Neural progenitor cell (in vitro differentiated cells): ENCODE data around the gene MYO16. TPM values are rescaled to one million over a fixed set of nuclear protein-coding genes. Genes with fewer than 3 reads are reported as not detected.

Source experiments
- DNase-seq: peaks from one replicate; pipeline ENCODE4 v3.0.0-alpha.2; 2016; ENCODE audit warnings: low spot score
- H2AFZ ChIP-seq: fragments of 200-600 bp; sonication (generic); replicated peaks from 2 replicates; pipeline ENCODE4 v1.6.1; 2016; ENCODE audit warnings: antibody characterized with exemption
- H3F3A ChIP-seq: fragments of 200-600 bp; sonication (generic); 2 replicates; pipeline ENCODE4 v1.6.1; 2016; ENCODE audit warnings: antibody characterized with exemption, low read depth
- H3K27ac ChIP-seq: fragments of 200-600 bp; sonication (generic); 2 replicates; pipeline ENCODE4 v1.5.1; 2016; ENCODE audit warnings: mild to moderate bottlenecking
- H3K27me3 ChIP-seq: fragments of 200-600 bp; sonication (generic); 2 replicates; pipeline ENCODE4 v1.6.1; 2016; ENCODE audit warnings: mild to moderate bottlenecking, moderate library complexity
- H3K36me3 ChIP-seq: fragments of 200-600 bp; sonication (generic); 2 replicates; pipeline ENCODE4 v1.5.1; 2016
- H3K4me1 ChIP-seq: fragments of 200-600 bp; sonication (generic); 2 replicates; pipeline ENCODE4 v1.6.1; 2016; ENCODE audit warnings: mixed run types
- H3K4me2 ChIP-seq: fragments of 200-600 bp; sonication (generic); 2 replicates; pipeline ENCODE4 v1.6.1; 2016
- H3K4me3 ChIP-seq: fragments of 200-600 bp; sonication (generic); 2 replicates; pipeline ENCODE4 v1.5.1; 2016
- H3K79me2 ChIP-seq: fragments of 200-600 bp; sonication (generic); 2 replicates; pipeline ENCODE4 v1.6.1; 2016; ENCODE audit warnings: low read depth
- H3K9ac ChIP-seq: fragments of 200-600 bp; sonication (generic); 2 replicates; pipeline ENCODE4 v1.6.1; 2016
- H3K9me3 ChIP-seq: fragments of 200-600 bp; sonication (generic); 2 replicates; pipeline ENCODE4 v1.5.1; 2016; ENCODE audit warnings: low read depth
- H4K20me1 ChIP-seq: fragments of 200-600 bp; sonication (generic); 2 replicates; pipeline ENCODE4 v1.6.1; 2016; ENCODE audit warnings: low read depth
- H3K27ac Mint-ChIP-seq: 3 replicates; pipeline ENCODE4 v1.8.0; 2021; ENCODE audit warnings: mixed read lengths
- H3K27me3 Mint-ChIP-seq: 2 replicates; pipeline ENCODE4 v1.8.0; 2022; ENCODE audit warnings: low read depth, mild to moderate bottlenecking, inconsistent platforms, moderate library complexity, mixed read lengths; ENCODE audit not compliant: insufficient read depth
- H3K36me3 Mint-ChIP-seq: 3 replicates; pipeline ENCODE4 v1.8.0; 2021; ENCODE audit warnings: mixed read lengths
- H3K4me1 Mint-ChIP-seq: 3 replicates; pipeline ENCODE4 v1.8.0; 2021; ENCODE audit warnings: mixed read lengths
- H3K4me3 Mint-ChIP-seq: 3 replicates; pipeline ENCODE4 v1.8.0; 2021; ENCODE audit warnings: mild to moderate bottlenecking, moderate library complexity, mixed read lengths
- H3K9me3 Mint-ChIP-seq: 3 replicates; pipeline ENCODE4 v1.8.0; 2020; ENCODE audit warnings: mixed read lengths
- EZH2 ChIP-seq: fragments of 200-600 bp; sonication (generic); IDR thresholded peaks from 2 replicates; pipeline ENCODE4 v1.6.1; 2017; ENCODE audit warnings: antibody characterized with exemption, mild to moderate bottlenecking, moderate library complexity
- EZH2phosphoT487 ChIP-seq: fragments of 200-600 bp; sonication (generic); IDR thresholded peaks from 2 replicates; pipeline ENCODE4 v1.6.1; 2017; ENCODE audit warnings: antibody characterized with exemption
- total RNA-seq: library from RNA; depleted of rRNA; stranded (reverse); fragments of >200 nt; gene quantifications from 2 replicates; pipeline ENCODE4 v1.2.3, GENCODE V29; 2015; ENCODE audit warnings: low replicate concordance
- TF ChIP-seq, protein P1 (sequence below): fragments of 200-600 bp; sonication (generic); IDR thresholded peaks from 2 replicates; pipeline ENCODE4 v1.5.1; 2017; ENCODE audit warnings: antibody characterized with exemption, mild to moderate bottlenecking

MYO16 gene
- total RNA-seq, 1 donor from 2014 or later: 0.41 TPM

DNA sequence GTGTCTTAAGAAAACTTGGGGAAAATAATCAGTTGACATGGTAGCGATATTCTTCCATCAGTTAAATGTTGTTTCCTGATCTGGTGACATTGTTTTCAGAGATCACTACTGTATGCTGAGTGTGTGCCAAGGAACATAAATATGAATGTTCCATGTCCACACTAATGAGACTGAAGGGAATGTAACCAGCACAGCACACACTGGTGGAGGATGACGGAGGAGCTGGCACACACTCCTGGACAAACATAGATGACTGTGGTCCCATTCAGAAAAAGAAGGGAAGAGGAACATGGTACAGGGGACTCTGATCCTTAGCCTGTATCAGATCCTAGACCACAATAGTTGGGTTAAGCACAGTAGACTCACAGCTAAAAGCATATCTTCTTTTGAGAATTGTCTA lies 574.8 kb downstream of the MYO16 start:
- H3K27ac Mint-ChIP-seq: no peak overlapping the region
- Histone ChIP-seq H3K27me3 (no peaks in the 10 kb centered on the region), H3K4me2 (no peak overlapping the region), H3K36me3 (no peaks in the 10 kb centered on the region), H3F3A (no peaks in the 10 kb centered on the region), H3K9me3 (no peaks in the 10 kb centered on the region), H3K4me1 (peaks cover 11% of the 10 kb centered on the region), H3K4me3 (no peak overlapping the region), H3K9ac (no peak overlapping the region), H3K79me2 (no peaks in the 10 kb centered on the region), H2AFZ (no peak overlapping the region), H3K27ac (no peak overlapping the region), H4K20me1 (no peaks in the 10 kb centered on the region)
- no peaks in the 10 kb centered on the region for H3K27me3 Mint-ChIP-seq
- H3K9me3 Mint-ChIP-seq: peaks cover 2% of the 10 kb centered on the region
- H3K4me3 Mint-ChIP-seq: no peak overlapping the region
- H3K36me3 Mint-ChIP-seq: peaks cover 4% of the 10 kb centered on the region
- DNase-seq: no peak
- no peak for TF ChIP-seq EZH2
- H3K4me1 Mint-ChIP-seq: peaks cover 26% of the 10 kb centered on the region

DNA sequence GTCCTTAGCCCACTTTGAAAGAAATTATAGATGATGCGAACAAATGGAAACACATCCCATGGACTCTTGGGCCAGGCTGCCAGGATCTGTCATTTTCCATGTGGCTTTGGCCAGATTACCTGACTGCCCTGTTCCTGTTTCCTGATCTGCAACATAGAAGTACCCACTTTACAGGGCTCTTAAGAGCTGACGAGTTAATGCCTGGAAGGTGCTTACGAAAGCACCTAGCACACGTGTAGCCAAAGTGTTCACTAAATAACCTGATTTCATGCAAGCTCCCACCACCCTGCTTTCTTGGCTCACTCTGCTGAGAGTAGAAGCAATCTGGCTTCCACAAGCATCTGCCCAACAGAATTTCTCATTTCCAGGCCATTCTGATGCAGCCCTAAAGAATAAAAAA lies 575.2 kb downstream of the MYO16 start:
- no peak overlapping the region for H3K4me2 ChIP-seq
- no peaks in the 10 kb centered on the region for H3F3A ChIP-seq
- H3K9ac ChIP-seq: no peak overlapping the region
- no peaks in the 10 kb centered on the region for H3K79me2 ChIP-seq
- Mint-ChIP-seq H3K4me3 (no peak overlapping the region), H3K9me3 (peaks cover 2% of the 10 kb centered on the region), H3K4me1 (peaks cover 22% of the 10 kb centered on the region), H3K36me3 (peaks cover 4% of the 10 kb centered on the region), H3K27ac (peak overlapping the region; percentile 27), H3K27me3 (no peaks in the 10 kb centered on the region)
- H2AFZ ChIP-seq: no peak overlapping the region
- no peaks in the 10 kb centered on the region for H4K20me1 ChIP-seq
- no peaks in the 10 kb centered on the region for H3K36me3 ChIP-seq
- H3K9me3 ChIP-seq: no peaks in the 10 kb centered on the region
- TF ChIP-seq EZH2phosphoT487 (no peak), EZH2 (no peak)
- TF ChIP-seq, protein P1, sequence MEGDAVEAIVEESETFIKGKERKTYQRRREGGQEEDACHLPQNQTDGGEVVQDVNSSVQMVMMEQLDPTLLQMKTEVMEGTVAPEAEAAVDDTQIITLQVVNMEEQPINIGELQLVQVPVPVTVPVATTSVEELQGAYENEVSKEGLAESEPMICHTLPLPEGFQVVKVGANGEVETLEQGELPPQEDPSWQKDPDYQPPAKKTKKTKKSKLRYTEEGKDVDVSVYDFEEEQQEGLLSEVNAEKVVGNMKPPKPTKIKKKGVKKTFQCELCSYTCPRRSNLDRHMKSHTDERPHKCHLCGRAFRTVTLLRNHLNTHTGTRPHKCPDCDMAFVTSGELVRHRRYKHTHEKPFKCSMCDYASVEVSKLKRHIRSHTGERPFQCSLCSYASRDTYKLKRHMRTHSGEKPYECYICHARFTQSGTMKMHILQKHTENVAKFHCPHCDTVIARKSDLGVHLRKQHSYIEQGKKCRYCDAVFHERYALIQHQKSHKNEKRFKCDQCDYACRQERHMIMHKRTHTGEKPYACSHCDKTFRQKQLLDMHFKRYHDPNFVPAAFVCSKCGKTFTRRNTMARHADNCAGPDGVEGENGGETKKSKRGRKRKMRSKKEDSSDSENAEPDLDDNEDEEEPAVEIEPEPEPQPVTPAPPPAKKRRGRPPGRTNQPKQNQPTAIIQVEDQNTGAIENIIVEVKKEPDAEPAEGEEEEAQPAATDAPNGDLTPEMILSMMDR: no peak
- no peak overlapping the region for H3K27ac ChIP-seq
- no peak for DNase-seq
- H3K4me3 ChIP-seq: no peak overlapping the region
- no peaks in the 10 kb centered on the region for H3K27me3 ChIP-seq
- H3K4me1 ChIP-seq: peaks cover 7% of the 10 kb centered on the region

DNA sequence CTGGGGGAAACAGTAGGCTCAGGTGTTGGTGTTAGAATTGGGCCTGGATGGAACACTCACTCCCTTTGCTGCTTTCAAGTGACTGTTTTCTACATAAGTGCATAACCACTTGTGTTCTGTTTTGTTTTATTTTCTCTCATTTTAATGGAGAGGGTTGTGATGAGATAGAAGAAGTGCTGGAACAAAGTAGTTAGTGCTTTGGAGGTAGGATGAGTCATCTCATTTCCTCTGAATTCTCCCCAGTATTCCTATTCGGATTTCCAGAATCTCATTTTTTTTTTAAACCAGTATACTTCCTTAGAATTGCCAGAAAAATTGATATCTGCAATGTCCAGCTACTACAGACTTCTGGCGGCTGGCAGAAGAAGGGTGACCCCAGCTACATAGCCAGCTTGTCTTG lies 575.9 kb downstream of the MYO16 start:
- H3K4me3 Mint-ChIP-seq: no peak overlapping the region
- Histone ChIP-seq H3K4me2 (no peak overlapping the region), H3K79me2 (no peaks in the 10 kb centered on the region), H3K27me3 (no peaks in the 10 kb centered on the region), H3F3A (no peaks in the 10 kb centered on the region), H3K4me1 (peaks cover 10% of the 10 kb centered on the region), H3K9me3 (no peaks in the 10 kb centered on the region), H3K4me3 (no peak overlapping the region), H3K36me3 (no peaks in the 10 kb centered on the region), H3K9ac (no peak overlapping the region), H4K20me1 (no peaks in the 10 kb centered on the region), H2AFZ (no peak overlapping the region), H3K27ac (no peak overlapping the region)
- peaks cover 2% of the 10 kb centered on the region for H3K9me3 Mint-ChIP-seq
- no peak for DNase-seq
- no peaks in the 10 kb centered on the region for H3K27me3 Mint-ChIP-seq
- H3K27ac Mint-ChIP-seq: no peak overlapping the region
- H3K36me3 Mint-ChIP-seq: peaks cover 4% of the 10 kb centered on the region
- TF ChIP-seq EZH2phosphoT487: no peak
- TF ChIP-seq EZH2: no peak
- TF ChIP-seq, protein P1: no peak
- peaks cover 22% of the 10 kb centered on the region for H3K4me1 Mint-ChIP-seq

DNA sequence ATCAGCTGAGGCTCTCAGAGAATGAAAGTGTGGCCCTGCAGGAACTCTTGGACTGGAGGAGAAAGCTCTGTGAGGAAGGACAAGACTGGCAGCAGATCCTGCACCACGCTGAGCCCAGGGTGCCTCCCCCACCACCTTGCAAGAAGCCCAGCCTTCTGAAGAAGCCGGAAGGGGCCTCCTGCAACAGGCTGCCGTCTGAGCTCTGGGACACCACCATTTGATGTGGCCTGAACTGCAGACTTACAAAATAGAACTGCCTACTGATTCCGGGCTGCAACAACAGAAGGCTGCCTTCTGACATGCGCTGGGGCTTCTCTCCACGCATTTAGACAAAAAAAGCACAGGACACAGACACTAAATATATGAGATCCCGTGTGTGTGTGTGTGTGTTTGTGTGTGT lies 577.2 kb downstream of the MYO16 start:
- Histone ChIP-seq H3K4me1 (peaks cover 19% of the 10 kb centered on the region), H3K4me3 (no peak overlapping the region), H3K9me3 (no peaks in the 10 kb centered on the region), H3F3A (no peaks in the 10 kb centered on the region), H3K36me3 (no peaks in the 10 kb centered on the region), H2AFZ (peak overlapping the region; percentile 50), H4K20me1 (no peaks in the 10 kb centered on the region), H3K27ac (no peak overlapping the region), H3K4me2 (no peak overlapping the region), H3K27me3 (no peaks in the 10 kb centered on the region), H3K9ac (no peak overlapping the region), H3K79me2 (no peaks in the 10 kb centered on the region)
- no peak overlapping the region for H3K4me3 Mint-ChIP-seq
- H3K27ac Mint-ChIP-seq: peak overlapping the region; percentile 24
- H3K9me3 Mint-ChIP-seq: peaks cover 2% of the 10 kb centered on the region
- DNase-seq: no peak
- peaks cover 4% of the 10 kb centered on the region for H3K36me3 Mint-ChIP-seq
- peaks cover 27% of the 10 kb centered on the region for H3K4me1 Mint-ChIP-seq
- no peaks in the 10 kb centered on the region for H3K27me3 Mint-ChIP-seq
- TF ChIP-seq, protein P1: no peak
- no peak for TF ChIP-seq EZH2
- TF ChIP-seq EZH2phosphoT487: no peak
